Measurements from ENCODE around the gene CCDC136.

The CCDC136 gene

GRCh38 chr7:128785738-128786137 lies 6.0 kb upstream of the CCDC136 start (continued):
- TF ChIP-seq TSHZ2 (CRISPR knock-in tag; IDR thresholded peaks at IDR 0.05), result no peak
- no peak for TF ChIP-seq ESRRG (CRISPR knock-in tag; IDR thresholded peaks at IDR 0.05)
- no peak for TF ChIP-seq ZFP30 (CRISPR knock-in tag; IDR thresholded peaks at IDR 0.05)
- TF ChIP-seq SNAI2 (CRISPR knock-in tag; IDR thresholded peaks at IDR 0.05), result no peak
- no peak for TF ChIP-seq ISL1 (CRISPR knock-in tag; IDR thresholded peaks at IDR 0.05)

GRCh38 chr7:128788446-128789412 lies 3.0 kb upstream of the CCDC136 start:
- TF ChIP-seq CSDC2 (CRISPR knock-in tag; IDR thresholded peaks at IDR 0.05) (no peak), CSRNP3 (CRISPR knock-in tag; IDR thresholded peaks at IDR 0.05) (no peak), GLIS3 (CRISPR knock-in tag; IDR thresholded peaks at IDR 0.05) (no peak), PATZ1 (CRISPR knock-in tag; IDR thresholded peaks at IDR 0.05; ENCODE audit: borderline replicate concordance) (no peak)
- no peak for ATAC-seq

GRCh38 chr7:128790315-128791041 lies 1.3 kb upstream of the CCDC136 start:
- peak; percentile 13; the same call in 2 of the 3 replicates for ATAC-seq
- TF ChIP-seq PATZ1 (CRISPR knock-in tag; IDR thresholded peaks at IDR 0.05; ENCODE audit: borderline replicate concordance) (no peak), ZNF565 (CRISPR knock-in tag; conservative IDR thresholded peaks at IDR 0.05; ENCODE audit: low read depth) (no peak), TSHZ2 (CRISPR knock-in tag; IDR thresholded peaks at IDR 0.05) (0 out of 2 replicates have a peak, but pooled peaks have one; percentile 41), ZFP30 (CRISPR knock-in tag; IDR thresholded peaks at IDR 0.05) (no peak), CSRNP3 (CRISPR knock-in tag; IDR thresholded peaks at IDR 0.05) (no peak)

- ATAC-seq, result peak; percentile 60
- no peak for TF ChIP-seq ZC3H10 (CRISPR knock-in tag; IDR thresholded peaks at IDR 0.05)
- TF ChIP-seq ZNF8 (CRISPR knock-in tag; IDR thresholded peaks at IDR 0.05), result no peak
- TF ChIP-seq TCF4 (CRISPR knock-in tag; IDR thresholded peaks at IDR 0.05; ENCODE audit: borderline replicate concordance), result no peak
- no peak for TF ChIP-seq CSRNP3 (CRISPR knock-in tag; IDR thresholded peaks at IDR 0.05)
- no peak for TF ChIP-seq CSDC2 (CRISPR knock-in tag; IDR thresholded peaks at IDR 0.05)
- TF ChIP-seq ZFP3 (CRISPR knock-in tag; IDR thresholded peaks at IDR 0.05), result no peak
- no peak for TF ChIP-seq PPARA (CRISPR knock-in tag; IDR thresholded peaks at IDR 0.05; ENCODE audit: borderline replicate concordance)
- no peak for TF ChIP-seq ZNF70 (CRISPR knock-in tag; IDR thresholded peaks at IDR 0.05)
- no peak for TF ChIP-seq PATZ1 (CRISPR knock-in tag; IDR thresholded peaks at IDR 0.05; ENCODE audit: borderline replicate concordance)
Measured at GRCh38 chr7:128791972-128792327, 182 bp downstream of the CCDC136 start.

All from SK-N-SH treated with all-trans-retinoic acid at 6 μM for 48 hours (cell line).